Fibroblast of lung (primary cell): Measurements from ENCODE around the gene PLA2G5.

Source experiments
- EZH2 ChIP-seq: IDR thresholded peaks from 2 replicates; pipeline ENCODE4 v1.5.1; 2012; ENCODE audit warnings: low read length, control low read depth, mild to moderate bottlenecking; ENCODE audit errors: missing control alignments
- TF ChIP-seq, protein P1 (sequence below), 2 donors: IDR thresholded peaks in 1 of 2; conservative IDR thresholded peaks in 1 of 2; 1 replicate in 1 of 2; 2 replicates in 1 of 2; pipeline ENCODE4 v1.5.1; 2011 to 2012; ENCODE audit warnings: low read length in 2 of 2, control low read depth in 1 of 2, inconsistent platforms in 1 of 2, low read depth in 1 of 2, mild to moderate bottlenecking in 1 of 2

DNA sequence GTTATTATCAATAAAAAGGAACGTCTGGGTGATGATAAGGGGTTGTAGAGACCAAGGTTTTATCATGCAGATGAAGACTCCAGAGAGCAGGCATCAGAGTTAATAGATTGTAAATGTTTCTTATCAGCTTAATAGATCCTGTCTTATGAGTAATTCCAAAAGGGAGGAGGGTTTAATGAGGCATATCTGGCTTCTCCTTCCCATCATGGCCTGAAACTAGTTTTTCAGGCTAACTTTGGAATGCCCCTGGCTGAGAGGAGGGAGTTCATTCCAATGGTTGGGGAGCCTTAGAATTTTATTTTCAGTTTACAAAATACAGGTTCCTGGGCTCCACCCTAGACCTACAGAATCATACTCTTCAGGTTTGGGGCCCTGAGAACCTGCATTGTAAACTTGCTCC is 35.9 kb downstream of the PLA2G5 start:
- TF ChIP-seq, protein P1, sequence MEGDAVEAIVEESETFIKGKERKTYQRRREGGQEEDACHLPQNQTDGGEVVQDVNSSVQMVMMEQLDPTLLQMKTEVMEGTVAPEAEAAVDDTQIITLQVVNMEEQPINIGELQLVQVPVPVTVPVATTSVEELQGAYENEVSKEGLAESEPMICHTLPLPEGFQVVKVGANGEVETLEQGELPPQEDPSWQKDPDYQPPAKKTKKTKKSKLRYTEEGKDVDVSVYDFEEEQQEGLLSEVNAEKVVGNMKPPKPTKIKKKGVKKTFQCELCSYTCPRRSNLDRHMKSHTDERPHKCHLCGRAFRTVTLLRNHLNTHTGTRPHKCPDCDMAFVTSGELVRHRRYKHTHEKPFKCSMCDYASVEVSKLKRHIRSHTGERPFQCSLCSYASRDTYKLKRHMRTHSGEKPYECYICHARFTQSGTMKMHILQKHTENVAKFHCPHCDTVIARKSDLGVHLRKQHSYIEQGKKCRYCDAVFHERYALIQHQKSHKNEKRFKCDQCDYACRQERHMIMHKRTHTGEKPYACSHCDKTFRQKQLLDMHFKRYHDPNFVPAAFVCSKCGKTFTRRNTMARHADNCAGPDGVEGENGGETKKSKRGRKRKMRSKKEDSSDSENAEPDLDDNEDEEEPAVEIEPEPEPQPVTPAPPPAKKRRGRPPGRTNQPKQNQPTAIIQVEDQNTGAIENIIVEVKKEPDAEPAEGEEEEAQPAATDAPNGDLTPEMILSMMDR (conservative IDR thresholded peaks at IDR 0.05 in 1 of 2, IDR thresholded peaks at IDR 0.05 in 1 of 2; ENCODE audit: low read depth in 1 of 2, low read length in 2 of 2), result no peak
- no peak for TF ChIP-seq EZH2
